Measurements from ENCODE around the gene MADD. TPM values are rescaled to one million over a fixed set of nuclear protein-coding genes. Genes with fewer than 3 reads are reported as not detected.
"Not testable (repeated sequence)": the region's sequence is repeated elsewhere in the genome, so short reads cannot be mapped to it uniquely, and the experiment has no call there.

Gene MADD
- total RNA-seq, 1 experiment from 2014 or later: 132 TPM

- DNase-seq (ENCODE audit: low spot score): no peak
- intact Hi-C loops (cut with micrococcal nuclease; ENCODE audit: unreplicated experiment): no loop called here
- H3K4me3 ChIP-seq (ENCODE audit: low read depth, low read length, poor library complexity, severe bottlenecking): no peak overlapping the region
- TF ChIP-seq, protein P1, sequence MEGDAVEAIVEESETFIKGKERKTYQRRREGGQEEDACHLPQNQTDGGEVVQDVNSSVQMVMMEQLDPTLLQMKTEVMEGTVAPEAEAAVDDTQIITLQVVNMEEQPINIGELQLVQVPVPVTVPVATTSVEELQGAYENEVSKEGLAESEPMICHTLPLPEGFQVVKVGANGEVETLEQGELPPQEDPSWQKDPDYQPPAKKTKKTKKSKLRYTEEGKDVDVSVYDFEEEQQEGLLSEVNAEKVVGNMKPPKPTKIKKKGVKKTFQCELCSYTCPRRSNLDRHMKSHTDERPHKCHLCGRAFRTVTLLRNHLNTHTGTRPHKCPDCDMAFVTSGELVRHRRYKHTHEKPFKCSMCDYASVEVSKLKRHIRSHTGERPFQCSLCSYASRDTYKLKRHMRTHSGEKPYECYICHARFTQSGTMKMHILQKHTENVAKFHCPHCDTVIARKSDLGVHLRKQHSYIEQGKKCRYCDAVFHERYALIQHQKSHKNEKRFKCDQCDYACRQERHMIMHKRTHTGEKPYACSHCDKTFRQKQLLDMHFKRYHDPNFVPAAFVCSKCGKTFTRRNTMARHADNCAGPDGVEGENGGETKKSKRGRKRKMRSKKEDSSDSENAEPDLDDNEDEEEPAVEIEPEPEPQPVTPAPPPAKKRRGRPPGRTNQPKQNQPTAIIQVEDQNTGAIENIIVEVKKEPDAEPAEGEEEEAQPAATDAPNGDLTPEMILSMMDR (conservative IDR thresholded peaks at IDR 0.05; ENCODE audit: low read depth, low read length): no peak
- no peak for TF ChIP-seq EZH2 (IDR thresholded peaks at IDR 0.05; ENCODE audit: borderline replicate concordance, low read depth, low read length, poor library complexity, severe bottlenecking)
- ChIA-PET POLR2A (ENCODE audit: low non-redundant PET) (no interaction called here), CTCF (no interaction called here)
- H3K4me1 ChIP-seq (ENCODE audit: insufficient read depth, low read length, poor library complexity, severe bottlenecking): no peaks in the 10 kb centered on the region
- H3K27me3 ChIP-seq (replicated peaks; ENCODE audit: insufficient read depth, low read depth, low read length, poor library complexity): no peaks in the 10 kb centered on the region
- no peak overlapping the region for H3K27ac ChIP-seq (ENCODE audit: low read depth, low read length, poor library complexity, severe bottlenecking)
- no peaks in the 10 kb centered on the region for H3K9me3 ChIP-seq (ENCODE audit: low read depth, low read length, poor library complexity, severe bottlenecking)
- peaks cover 22% of the 10 kb centered on the region for H3K36me3 ChIP-seq (ENCODE audit: insufficient read depth, low read length, poor library complexity, severe bottlenecking)
- BruUV-seq (replicated peaks): no TSS peak
Measured at GRCh38 chr11:47332791-47333525, 63.0 kb downstream of the MADD start.

GRCh38 chr11:47333526-47333845, 63.6 kb downstream of the MADD start:
- no peak for DNase-seq (ENCODE audit: low spot score)
- CTCF ChIA-PET: no interaction called here
- POLR2A ChIA-PET (ENCODE audit: low non-redundant PET): no interaction called here
- no TSS peak for BruUV-seq (replicated peaks)
- no peak for TF ChIP-seq EZH2 (IDR thresholded peaks at IDR 0.05; ENCODE audit: borderline replicate concordance, low read depth, low read length, poor library complexity, severe bottlenecking)
- TF ChIP-seq, protein P1 (conservative IDR thresholded peaks at IDR 0.05; ENCODE audit: low read depth, low read length): no peak
- Histone ChIP-seq H3K27ac (ENCODE audit: low read depth, low read length, poor library complexity, severe bottlenecking) (no peak overlapping the region), H3K27me3 (replicated peaks; ENCODE audit: insufficient read depth, low read depth, low read length, poor library complexity) (no peaks in the 10 kb centered on the region), H3K9me3 (ENCODE audit: low read depth, low read length, poor library complexity, severe bottlenecking) (no peaks in the 10 kb centered on the region), H3K4me1 (ENCODE audit: insufficient read depth, low read length, poor library complexity, severe bottlenecking) (no peaks in the 10 kb centered on the region), H3K36me3 (ENCODE audit: insufficient read depth, low read length, poor library complexity, severe bottlenecking) (peaks cover 17% of the 10 kb centered on the region), H3K4me3 (ENCODE audit: low read depth, low read length, poor library complexity, severe bottlenecking) (no peak overlapping the region)
- intact Hi-C loops (cut with micrococcal nuclease; ENCODE audit: unreplicated experiment): no loop called here

GRCh38 chr11:47333886-47334443, 64.0 kb downstream of the MADD start:
- ChIA-PET POLR2A (ENCODE audit: low non-redundant PET) (no interaction called here), CTCF (interaction anchor here (0.6 kb wide), 1 partner anchor 119 kb away, joined by 5 read pairs; the partner anchor contains the start of gene DDB2)
- no TSS peak for BruUV-seq (replicated peaks)

GRCh38 chr11:47334699-47335411, 64.9 kb downstream of the MADD start:
- H3K4me1 ChIP-seq (ENCODE audit: insufficient read depth, low read length, poor library complexity, severe bottlenecking); POLR2A ChIA-PET (ENCODE audit: low non-redundant PET); BruUV-seq (replicated peaks); intact Hi-C loops (cut with micrococcal nuclease; ENCODE audit: unreplicated experiment); H3K27me3 ChIP-seq (replicated peaks; ENCODE audit: insufficient read depth, low read depth, low read length, poor library complexity); DNase-seq (ENCODE audit: low spot score); H3K27ac ChIP-seq (ENCODE audit: low read depth, low read length, poor library complexity, severe bottlenecking); H3K36me3 ChIP-seq (ENCODE audit: insufficient read depth, low read length, poor library complexity, severe bottlenecking); H3K4me3 ChIP-seq (ENCODE audit: low read depth, low read length, poor library complexity, severe bottlenecking); H3K9me3 ChIP-seq (ENCODE audit: low read depth, low read length, poor library complexity, severe bottlenecking): not testable (repeated sequence)
- CTCF ChIA-PET: interaction anchor here (0.6 to 0.7 kb wide), 2 partner anchors 156 to 182 kb away, joined by 12 to 13 read pairs; no protein-coding TSS in a partner anchor

More at GRCh38 chr11:47333886-47334443, 64.0 kb downstream of the MADD start:
- intact Hi-C loops (cut with micrococcal nuclease; ENCODE audit: unreplicated experiment): no loop called here
- Histone ChIP-seq H3K27ac (ENCODE audit: low read depth, low read length, poor library complexity, severe bottlenecking) (no peak overlapping the region), H3K4me1 (ENCODE audit: insufficient read depth, low read length, poor library complexity, severe bottlenecking) (no peaks in the 10 kb centered on the region), H3K9me3 (ENCODE audit: low read depth, low read length, poor library complexity, severe bottlenecking) (no peaks in the 10 kb centered on the region), H3K36me3 (ENCODE audit: insufficient read depth, low read length, poor library complexity, severe bottlenecking) (peaks cover 12% of the 10 kb centered on the region), H3K4me3 (ENCODE audit: low read depth, low read length, poor library complexity, severe bottlenecking) (no peak overlapping the region), H3K27me3 (replicated peaks; ENCODE audit: insufficient read depth, low read depth, low read length, poor library complexity) (no peaks in the 10 kb centered on the region)
- DNase-seq (ENCODE audit: low spot score): no peak
- TF ChIP-seq, protein P1 (conservative IDR thresholded peaks at IDR 0.05; ENCODE audit: low read depth, low read length): no peak
- no peak for TF ChIP-seq EZH2 (IDR thresholded peaks at IDR 0.05; ENCODE audit: borderline replicate concordance, low read depth, low read length, poor library complexity, severe bottlenecking)

Data from A673 (cell line).